NCI-H1436 (cell line): ENCODE data around the gene NR2F1-AS1.
"Not testable (repeated sequence)": the region's sequence is repeated elsewhere in the genome, so short reads cannot be mapped to it uniquely, and the experiment has no call there.

Source experiments
- DNase-seq: peaks from one replicate; lab custom pipeline; 2025; lab: John Stamatoyannopoulos, UW

The NR2F1-AS1 gene

DNA sequence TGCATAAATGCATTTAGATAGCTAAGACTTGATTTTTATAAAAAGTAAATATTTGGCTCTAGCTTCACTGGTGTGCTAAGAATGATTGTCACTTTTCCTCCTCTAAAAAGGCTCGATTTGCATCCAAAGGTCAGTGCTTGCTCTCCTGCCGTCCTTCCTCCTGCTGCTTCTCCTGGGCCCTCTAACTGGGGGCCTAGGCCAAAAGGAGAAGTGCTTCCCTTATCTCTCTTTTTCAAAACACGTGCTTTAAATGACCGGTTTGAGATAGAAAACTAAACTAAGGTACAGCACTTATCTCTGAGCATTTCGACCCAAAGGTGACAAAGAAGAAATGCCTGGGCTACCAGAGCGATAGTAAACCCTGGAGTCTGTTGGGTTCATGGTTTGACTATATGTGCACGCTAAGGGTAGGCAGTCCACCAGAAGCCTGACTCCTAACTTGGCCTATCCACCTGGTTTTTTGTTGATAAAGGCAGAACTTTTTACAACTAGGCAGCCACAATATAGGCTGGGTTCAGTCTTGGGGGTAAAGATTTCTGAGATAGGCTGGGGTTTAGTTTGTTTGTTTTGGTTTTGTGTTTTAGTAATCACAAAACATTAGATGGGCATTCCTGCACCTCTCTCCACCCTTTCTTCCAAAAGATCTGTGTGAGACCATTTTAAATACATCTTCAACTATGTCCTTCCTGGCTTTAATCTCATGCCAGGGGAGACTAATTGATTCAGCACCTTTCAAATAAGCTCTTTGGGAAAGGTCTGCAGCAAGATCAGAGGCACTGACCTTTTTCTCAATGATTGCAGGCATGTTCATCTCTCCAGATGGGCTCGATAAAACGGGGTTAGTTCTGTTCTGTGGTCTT lies 3.8 kb downstream of the NR2F1-AS1 start:
- no peak for DNase-seq

DNA sequence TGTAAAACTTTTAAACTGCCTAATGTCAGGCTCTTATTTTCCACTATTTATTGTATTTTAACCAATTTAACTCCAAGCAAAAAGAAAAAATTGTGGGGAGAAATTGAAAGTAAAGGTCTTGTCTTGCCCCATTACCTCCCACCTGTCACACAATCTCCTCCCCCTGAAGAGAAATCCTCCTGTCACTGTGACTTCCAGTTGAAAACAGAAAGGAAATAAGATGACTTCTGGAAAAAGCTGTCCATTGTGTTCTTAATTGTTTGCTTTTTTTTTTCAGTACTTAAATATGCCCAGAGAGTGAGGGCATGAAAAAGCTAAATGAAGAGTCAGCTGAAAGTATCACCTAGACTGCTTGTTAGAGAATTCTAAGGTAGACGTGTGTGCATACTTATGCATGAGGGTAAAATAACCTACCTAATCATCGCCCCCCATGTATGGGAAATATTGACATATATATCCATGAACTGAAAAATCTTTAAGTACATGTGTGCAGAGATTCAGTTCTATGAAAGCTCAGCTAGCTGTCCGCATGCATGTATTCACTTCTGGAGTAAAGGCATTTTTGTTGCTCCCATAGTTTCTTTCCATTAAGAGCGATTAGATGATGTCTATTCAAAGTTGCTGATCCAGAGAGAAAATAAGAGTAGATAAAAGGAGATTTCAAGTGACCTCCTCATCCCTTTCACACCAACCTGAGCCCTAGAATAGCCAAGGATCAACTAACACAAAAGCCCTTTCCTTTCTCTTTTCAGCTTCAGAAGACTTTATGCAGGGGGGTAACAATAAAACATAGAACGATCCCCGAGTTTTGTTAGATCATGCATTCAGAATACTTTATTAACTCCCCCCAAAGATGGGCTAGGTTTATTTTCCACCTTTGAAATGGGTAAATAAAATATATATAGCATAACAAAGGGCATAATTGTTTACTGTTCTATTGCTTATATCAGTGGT lies 5.3 kb downstream of the NR2F1-AS1 start:
- no peak for DNase-seq

DNA sequence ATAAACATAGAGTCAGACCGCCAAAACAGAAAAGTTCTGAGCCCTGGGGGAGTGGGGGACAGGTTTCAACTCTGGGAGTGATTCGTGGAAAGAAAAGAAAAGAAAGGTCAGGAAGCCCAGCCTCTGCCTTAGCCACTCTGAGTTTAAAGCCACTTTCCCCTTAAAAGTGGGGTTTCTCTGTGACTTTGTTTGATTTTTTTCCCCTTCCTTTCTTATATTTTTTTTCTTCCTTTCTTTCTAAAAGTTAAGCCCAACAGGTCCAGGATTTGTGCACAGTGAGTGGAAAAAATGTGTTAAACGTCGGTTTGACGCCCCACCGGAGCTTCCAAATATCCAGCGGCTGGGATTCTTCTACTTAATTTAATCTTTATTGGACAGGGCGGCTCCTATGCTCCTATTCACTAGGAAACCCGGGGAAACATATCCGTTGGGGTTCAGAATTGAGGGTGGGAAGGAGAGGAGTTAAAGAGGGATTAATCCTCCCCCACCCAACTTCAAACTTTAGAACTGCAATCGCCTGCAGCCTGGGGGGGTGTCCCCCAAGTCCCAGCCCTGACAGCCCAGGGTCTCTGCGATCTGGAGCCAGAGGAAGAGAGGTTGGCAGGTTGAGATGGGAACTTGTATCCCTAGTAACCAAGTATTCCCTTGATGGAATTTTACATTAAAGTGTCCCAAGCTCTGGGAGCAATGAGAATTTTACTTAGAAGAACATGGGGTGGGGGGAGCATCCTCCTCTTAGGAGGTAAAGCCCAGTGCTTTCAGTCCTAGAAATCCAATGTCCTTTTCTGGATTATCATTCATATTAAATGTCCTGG lies 6.3 kb downstream of the NR2F1-AS1 start:
- no peak for DNase-seq

DNA sequence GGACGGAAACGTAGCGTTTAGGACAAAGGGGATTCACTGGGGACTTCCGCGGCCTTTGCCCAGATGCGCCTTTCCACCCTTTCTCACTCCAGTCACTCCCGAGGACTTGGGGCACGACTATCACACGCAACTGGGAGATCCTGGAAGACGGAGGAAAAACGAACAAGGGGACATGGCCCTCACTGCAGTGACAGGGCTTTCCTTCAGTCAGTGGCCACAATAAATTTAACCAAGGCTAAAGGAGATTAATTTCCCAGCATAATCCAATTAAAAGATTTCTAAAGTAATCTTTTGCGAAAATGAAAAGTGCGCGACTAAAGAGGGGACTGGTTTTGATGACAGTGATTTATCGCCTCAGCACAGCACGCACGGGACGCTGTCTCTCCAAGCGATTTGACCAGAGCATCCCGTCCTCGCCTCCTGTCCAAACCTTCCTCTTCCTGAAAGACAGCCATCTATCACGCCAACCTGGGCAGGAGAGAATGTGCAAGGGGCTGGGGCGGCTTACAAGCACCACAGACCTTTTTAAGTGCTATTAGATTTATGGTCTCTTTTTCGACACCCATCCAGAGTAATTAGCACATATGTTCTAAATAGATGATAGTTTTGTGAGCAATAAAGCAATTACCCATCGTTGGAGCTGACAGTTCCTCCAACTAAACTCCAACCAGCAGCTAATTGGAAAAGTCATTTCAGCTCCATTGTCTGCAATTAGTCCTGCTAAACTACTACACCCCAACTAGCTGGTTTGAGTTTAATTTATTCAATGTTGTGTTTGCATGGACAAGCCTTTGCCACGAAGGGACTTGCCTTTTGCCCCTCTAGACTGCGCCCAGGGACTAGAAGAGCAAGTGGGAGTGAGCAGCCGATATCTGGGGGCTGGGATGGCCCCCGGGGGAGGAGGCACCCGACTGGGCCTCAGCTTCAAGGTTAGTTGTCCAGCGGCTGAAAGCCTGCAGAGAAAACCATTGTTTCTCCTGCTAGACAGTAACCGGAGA lies 7.4 kb downstream of the NR2F1-AS1 start:
- DNase-seq, result no peak

GRCh38 chr5:93572608-93573353 lies 8.2 kb downstream of the NR2F1-AS1 start:
- DNase-seq, result no peak

- no peak for DNase-seq
These were observed 8.9 kb downstream of the NR2F1-AS1 start for GRCh38 chr5:93572101-93572607.

DNA sequence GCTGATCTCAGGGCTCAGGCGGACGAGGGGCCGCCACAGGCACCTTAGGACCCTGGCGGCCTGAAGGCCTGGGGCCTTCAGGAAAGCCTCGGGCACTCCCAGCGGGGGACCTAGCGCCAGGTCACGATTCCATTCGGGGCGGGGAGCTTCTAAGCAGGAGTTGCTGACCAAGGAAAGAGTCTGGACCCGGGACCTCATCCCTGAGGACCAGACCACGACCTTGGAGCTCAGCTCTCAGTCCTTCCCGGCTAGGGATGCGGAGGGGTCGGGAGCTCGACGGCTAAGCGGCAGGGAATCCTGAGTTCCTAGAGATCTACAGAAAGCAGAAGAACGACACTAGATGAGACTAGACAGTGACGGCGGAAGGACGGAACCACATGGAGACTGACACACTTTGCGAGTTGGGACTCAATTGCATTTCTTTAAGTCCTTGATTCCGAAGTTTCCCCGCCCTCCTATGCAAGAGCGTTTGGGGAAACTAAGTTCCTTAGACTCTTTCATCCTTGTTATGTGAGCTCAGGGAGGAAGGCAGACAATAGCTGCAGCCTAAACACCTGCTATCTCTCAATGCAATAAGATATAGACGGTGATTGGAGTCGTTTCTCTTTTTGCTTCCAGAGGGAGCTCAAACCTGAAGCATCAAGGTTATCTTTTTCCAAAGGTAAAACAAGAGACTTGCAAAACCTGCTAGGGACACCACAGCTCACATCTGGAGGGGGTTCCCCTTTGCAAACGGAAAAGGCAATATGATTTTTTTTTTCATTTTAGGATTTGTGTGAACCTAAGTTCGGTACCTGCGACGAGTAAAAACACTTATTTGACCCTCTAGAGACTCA lies 9.7 kb downstream of the NR2F1-AS1 start:
- no peak for DNase-seq

DNA sequence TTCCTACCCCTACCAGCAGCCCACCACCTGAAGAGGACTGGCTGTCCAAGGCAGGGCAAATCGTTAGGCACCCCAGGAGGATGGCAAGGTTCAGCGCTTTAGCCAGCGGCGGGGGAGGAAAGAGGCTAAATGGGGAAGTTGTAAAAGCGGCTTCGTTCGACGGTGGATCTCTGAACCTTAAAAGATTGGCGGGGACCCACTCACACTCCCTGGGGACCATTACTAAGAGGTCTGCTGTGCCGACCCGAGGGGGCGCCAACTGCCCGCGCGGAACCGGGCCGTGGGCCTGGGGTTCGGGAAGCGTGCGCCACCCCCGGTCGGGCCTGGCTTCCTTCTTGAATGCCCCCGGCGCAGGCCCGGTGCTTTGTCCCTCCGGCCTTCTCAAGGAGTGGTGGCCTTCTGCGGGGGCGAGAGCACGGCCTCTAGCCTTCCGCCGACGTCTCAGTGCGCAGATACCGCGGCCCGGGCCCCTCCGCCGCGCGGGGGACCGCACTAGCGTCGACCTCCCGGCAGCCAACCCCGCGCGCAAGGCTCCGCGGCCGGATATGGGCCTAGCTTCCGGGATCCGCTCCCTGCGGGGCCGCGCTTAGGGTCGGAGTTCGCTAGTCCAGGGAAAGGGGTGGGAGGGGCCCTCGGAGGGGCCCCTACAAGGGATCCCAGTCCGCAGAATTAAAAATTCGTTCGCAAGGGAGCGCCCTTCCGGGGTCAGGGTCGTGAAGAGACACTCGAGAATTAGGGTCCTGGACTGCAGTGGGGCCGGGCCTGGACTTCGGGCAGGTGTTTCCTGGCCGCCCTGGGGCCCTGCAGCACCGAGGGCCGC lies 10.5 kb downstream of the NR2F1-AS1 start:
- no peak for DNase-seq

DNA sequence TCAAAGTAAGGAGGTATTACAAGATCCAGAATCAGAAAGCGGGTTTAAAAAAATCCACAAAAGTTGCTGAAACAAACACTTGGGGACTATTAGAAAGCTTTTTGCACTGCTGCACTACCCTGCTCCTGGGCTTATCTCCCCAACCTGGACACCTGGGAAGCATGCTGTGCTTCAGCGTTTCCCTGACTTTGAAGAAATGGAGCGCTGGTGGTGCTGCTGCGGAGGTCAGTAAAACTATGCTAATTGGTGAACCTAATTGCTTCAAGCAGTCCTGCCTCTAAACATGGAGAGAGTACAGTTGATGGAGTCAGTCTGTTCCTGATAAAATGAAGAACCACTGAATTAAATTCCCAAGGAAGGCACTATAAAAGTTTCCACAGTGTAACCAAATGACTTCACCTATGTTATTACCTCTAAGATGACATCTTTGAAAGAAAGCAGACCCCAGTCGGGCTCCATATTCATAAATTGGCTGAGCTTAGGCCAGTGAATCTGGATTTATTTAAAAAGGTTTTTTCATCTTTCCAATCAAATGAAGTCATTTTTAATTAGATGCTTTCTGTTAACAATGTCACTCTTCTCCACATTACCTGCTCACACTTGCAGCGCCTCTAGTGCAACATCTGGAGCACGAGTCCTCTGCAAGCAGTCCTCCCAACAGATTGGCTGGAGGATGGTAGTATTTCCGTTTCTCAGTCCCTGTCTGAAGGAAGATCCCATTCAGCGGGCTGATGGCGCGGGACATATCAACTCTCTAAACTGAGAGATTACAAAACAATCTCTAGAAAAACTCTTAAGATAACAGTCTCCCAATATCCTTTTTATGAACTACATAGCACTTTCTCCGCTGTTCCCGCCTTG lies 11.5 kb downstream of the NR2F1-AS1 start:
- DNase-seq, result no peak

GRCh38 chr5:93567424-93567823 lies 13.6 kb downstream of the NR2F1-AS1 start:
- no peak for DNase-seq

GRCh38 chr5:93566091-93566490 lies 14.9 kb downstream of the NR2F1-AS1 start:
- DNase-seq, result no peak

DNA sequence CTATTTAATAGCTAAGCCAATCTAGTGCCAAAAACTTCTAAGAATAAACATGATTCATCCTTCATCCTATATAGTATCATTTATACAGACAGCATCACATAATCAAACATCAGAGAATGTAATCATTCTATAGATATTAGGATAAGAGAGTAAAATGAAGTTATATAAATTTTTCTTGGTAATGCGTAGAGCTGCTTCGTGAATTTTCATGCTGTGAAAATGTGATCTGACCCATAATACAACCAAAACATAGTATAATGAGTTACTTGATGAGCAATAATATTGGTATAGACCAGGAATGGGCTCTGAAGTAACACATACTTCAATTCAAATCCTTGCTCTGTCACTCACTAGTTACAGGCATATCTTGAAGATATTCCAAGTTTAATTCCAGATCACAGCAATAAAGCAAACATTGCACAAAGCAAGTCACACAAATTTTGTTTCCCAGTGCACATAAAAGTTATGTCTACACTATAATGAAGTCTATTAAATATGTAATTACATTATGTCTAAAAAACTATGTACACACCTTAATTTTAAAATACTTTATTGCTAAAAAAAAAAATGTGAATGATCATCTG lies 23.9 kb downstream of the NR2F1-AS1 start:
- no peak for DNase-seq

DNA sequence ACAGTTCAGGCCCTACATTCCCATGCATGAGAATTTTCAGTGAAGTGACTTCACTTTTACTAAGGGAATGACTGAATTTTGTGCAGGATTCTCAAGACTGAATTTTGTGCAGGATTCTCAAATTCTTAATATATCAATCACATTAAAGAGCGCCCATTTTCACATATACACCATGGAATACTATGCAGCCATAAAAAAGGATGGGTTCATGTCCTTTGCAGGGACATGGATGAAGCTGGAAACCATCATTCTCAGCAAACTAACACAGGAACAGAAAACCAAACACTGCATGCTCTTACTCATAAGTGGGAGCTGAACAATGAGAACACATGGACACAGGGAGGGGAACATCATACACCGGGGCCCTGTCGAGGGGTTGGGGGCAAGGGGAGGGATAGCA lies 31.4 kb downstream of the NR2F1-AS1 start:
- DNase-seq, result not testable (repeated sequence)

DNA sequence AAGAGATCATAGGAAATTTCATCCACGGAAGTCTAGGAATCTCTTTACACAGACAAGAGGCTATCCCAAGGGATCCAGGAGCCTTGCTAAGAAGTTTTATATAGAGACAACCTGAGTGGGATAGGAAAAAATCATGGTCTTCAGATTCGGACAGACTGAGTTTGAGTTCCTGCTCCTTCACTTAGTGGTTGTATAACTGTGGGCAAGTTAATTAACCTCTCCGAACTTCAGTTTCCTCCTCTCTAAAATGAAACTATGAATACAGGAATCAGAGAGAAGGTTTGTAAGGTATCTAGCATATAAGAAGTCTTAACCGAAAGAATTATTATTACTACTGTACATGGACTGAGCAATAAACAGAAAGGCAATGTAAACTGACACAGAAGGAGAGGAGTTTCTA lies 35.1 kb downstream of the NR2F1-AS1 start:
- no peak for DNase-seq

- no peak for DNase-seq
These were observed 48.6 kb downstream of the NR2F1-AS1 start for GRCh38 chr5:93532370-93532769.

DNA sequence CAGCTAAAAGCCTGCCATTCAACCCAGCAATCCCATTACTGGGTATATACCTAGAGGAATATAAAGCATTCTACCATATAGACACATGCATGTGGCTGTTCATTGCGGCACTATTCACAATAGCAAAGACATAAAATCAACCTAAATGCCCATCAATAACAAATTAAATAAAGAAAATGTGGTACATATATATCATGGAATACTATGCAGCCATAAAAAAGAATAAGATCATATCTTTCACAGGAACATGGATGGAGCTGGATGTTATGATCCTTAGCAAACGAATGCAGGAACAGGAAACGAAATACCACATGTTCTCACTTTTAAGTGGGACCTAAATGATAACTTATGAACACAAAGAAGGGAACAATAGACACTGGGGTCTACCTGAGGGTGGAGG lies 59.2 kb downstream of the NR2F1-AS1 start:
- not testable (repeated sequence) for DNase-seq

GRCh38 chr5:93519740-93520139 lies 61.3 kb downstream of the NR2F1-AS1 start:
- DNase-seq, result no peak
